HepG2 (cell line): ENCODE measurements around the gene NCOA6. TPM values are rescaled to one million over a fixed set of nuclear protein-coding genes. Genes with fewer than 3 reads are reported as not detected.
"Not testable (repeated sequence)": the region's sequence is repeated elsewhere in the genome, so short reads cannot be mapped to it uniquely, and the experiment has no call there.

Source experiments
- ATAC-seq: fragments of 200-7000 bp; cut with Tn5 transposase; 3 replicates; pipeline ENCODE4 v1.9.1; 2020; ENCODE audit warnings: mild to moderate bottlenecking, moderate library complexity
- BruUV-seq: library from RNA; stranded (reverse); fragments of 400-500 nt; replicated peaks from 2 replicates; lab custom pipeline; 2021; lab: Mats Ljungman, UMichigan
- CTCF ChIA-PET: fragments of 300-600 bp; formaldehyde crosslinking; extraction: SDS; loops from one replicate; lab custom pipeline; 2021; ENCODE audit warnings: low total read pairs, inconsistent platforms, low intra/inter-chr PET ratio; lab: Yijun Ruan, JAX
- POLR2A ChIA-PET: fragments of 350-600 bp; sonication (Branson Sonifier 250); formaldehyde crosslinking; loops from one replicate; lab custom pipeline; 2020; ENCODE audit warnings: antibody characterized with exemption, inconsistent platforms; lab: Yijun Ruan, JAX
- DNase-seq: peaks from one replicate; pipeline ENCODE4 v3.0.0-alpha.2; 2015; ENCODE audit warnings: low spot score
- FAIRE-seq: peaks from 3 replicates; lab custom pipeline; 2011; peaks lifted over from hg19 to GRCh38; lab: Jason Lieb, UNC
- H2AFZ ChIP-seq: one replicate; pipeline ENCODE4 v1.6.1; 2011; ENCODE audit warnings: low read length, inconsistent platforms
- H3K27ac ChIP-seq: fragments of 300-600 bp; 3 replicates; pipeline ENCODE4 v1.8.0; 2011; ENCODE audit warnings: mixed run types, mild to moderate bottlenecking, mixed read lengths, low read length, inconsistent platforms; ENCODE audit not compliant: insufficient read depth; ENCODE audit errors: extremely low read length
- H3K27me3 ChIP-seq, 2 experiments: fragments of 200-600 bp in 1 of 2; 2 replicates in 1 of 2; 3 replicates in 1 of 2; pipeline versions ENCODE4 v1.6.0 to v1.8.0; 2011; ENCODE audit warnings: low read length in 2 of 2, mild to moderate bottlenecking in 2 of 2, moderate library complexity in 2 of 2, inconsistent platforms in 1 of 2; ENCODE audit not compliant: insufficient read depth in 2 of 2, control insufficient read depth in 1 of 2
- H3K36me3 ChIP-seq, 2 experiments: fragments of 200-600 bp in 1 of 2; replicated peaks in 1 of 2; 2 replicates in 1 of 2; 3 replicates in 1 of 2; pipeline versions ENCODE4 v1.5.1 to v1.8.0; 2011; ENCODE audit warnings: low read length in 2 of 2, inconsistent platforms in 1 of 2; ENCODE audit not compliant: insufficient read depth in 2 of 2, control insufficient read depth in 1 of 2
- H3K4me1 ChIP-seq: 2 replicates; pipeline ENCODE4 v1.5.1; 2012; ENCODE audit warnings: low read length, inconsistent platforms; ENCODE audit not compliant: insufficient read depth
- H3K4me2 ChIP-seq: 2 replicates; pipeline ENCODE4 v1.6.0; 2011; ENCODE audit warnings: low read depth, low read length, inconsistent platforms
- H3K4me3 ChIP-seq, 3 experiments: fragments of 200-600 bp in 1 of 3; sonication (generic), shearing (Covaris generic) in 1 of 3; replicated peaks in 1 of 3; 2 replicates each; pipeline ENCODE4 v1.5.1; 2011 to 2016; ENCODE audit warnings: low read length in 3 of 3, inconsistent platforms in 2 of 3, low read depth in 2 of 3, mild to moderate bottlenecking in 2 of 3, control low read depth in 1 of 3, mixed read lengths in 1 of 3; ENCODE audit not compliant: insufficient read depth in 1 of 3
- H3K79me2 ChIP-seq: one replicate; pipeline ENCODE4 v1.6.1; 2011; ENCODE audit warnings: low read length, inconsistent platforms; ENCODE audit not compliant: insufficient read depth
- H3K9ac ChIP-seq: 2 replicates; pipeline ENCODE4 v1.6.0; 2011; ENCODE audit warnings: mild to moderate bottlenecking, low read depth, low read length, inconsistent platforms; ENCODE audit not compliant: insufficient read depth
- H3K9me3 ChIP-seq: 2 replicates; pipeline ENCODE4 v1.5.1; 2012; ENCODE audit warnings: mild to moderate bottlenecking, low read length
- H4K20me1 ChIP-seq: 2 replicates; pipeline ENCODE4 v1.6.0; 2011; ENCODE audit warnings: inconsistent platforms, mild to moderate bottlenecking, low read length, moderate library complexity; ENCODE audit not compliant: insufficient read depth
- BATF2 ChIP-seq: sonication (generic); formaldehyde crosslinking; IDR thresholded peaks from 2 replicates; pipeline ENCODE4 v1.8.0; 2022; ENCODE audit warnings: mild to moderate bottlenecking, missing genetic modification reagents, moderate library complexity
- MED1 ChIP-seq: sonication (generic); formaldehyde crosslinking; IDR thresholded peaks from 2 replicates; pipeline ENCODE4 v1.4.0; 2020; ENCODE audit warnings: missing genetic modification reagents
- NFE2 ChIP-seq: sonication (generic); formaldehyde crosslinking; IDR thresholded peaks from 2 replicates; pipeline ENCODE4 v1.4.0; 2020; ENCODE audit warnings: missing genetic modification reagents
- NR1H2 ChIP-seq: sonication (generic); formaldehyde crosslinking; IDR thresholded peaks from 2 replicates; pipeline ENCODE4 v1.8.1; 2022; ENCODE audit warnings: low read depth, missing genetic modification reagents, borderline replicate concordance
- SCMH1 ChIP-seq: sonication (generic); formaldehyde crosslinking; IDR thresholded peaks from 2 replicates; pipeline ENCODE4 v1.9.0; 2021; ENCODE audit warnings: missing genetic modification reagents, mild to moderate bottlenecking, borderline replicate concordance
- SP5 ChIP-seq: IDR thresholded peaks from 2 replicates; pipeline ENCODE4 v1.6.1; 2016; ENCODE audit warnings: low read depth, borderline replicate concordance
- TFDP2 ChIP-seq: sonication (generic); formaldehyde crosslinking; IDR thresholded peaks from 2 replicates; pipeline ENCODE4 v1.4.0; 2020; ENCODE audit warnings: missing genetic modification reagents
- ZMYM3 ChIP-seq: sonication (generic); formaldehyde crosslinking; IDR thresholded peaks from 2 replicates; pipeline ENCODE4 v1.5.1; 2020; ENCODE audit warnings: mild to moderate bottlenecking, missing genetic modification reagents
- WGBS: methylation state at CpG from one replicate; pipeline ENCODE4 v1.1.6; 2017; ENCODE audit warnings: low lambda C conversion rate; 5-methylcytosine and 5-hydroxymethylcytosine counted together
- in situ Hi-C: cut with HindIII; loops from 2 replicates; pipeline ENCODE4 v1.10.0; 2017; ENCODE audit warnings: low pct_unique_long_range_greater_than_20kb; ENCODE audit not compliant: extremely low pct_ligation_motif_present
- intact Hi-C: fragments of 100-400 bp; cut with micrococcal nuclease; formaldehyde crosslinking; loops from one replicate; pipeline ENCODE4 v1.10.0; 2022; ENCODE audit not compliant: unreplicated experiment
- polyA plus RNA-seq, 8 experiments: library from polyadenylated mRNA; depleted of rRNA in 3 of 8; stranded (reverse) in 7 of 8; unstranded in 1 of 8; fragments of >200 nt; fragmentation: Illumina TruSeq in 4 of 8; extraction: Trizol in 4 of 8; gene quantifications; 2 replicates each; pipeline versions ENCODE4 v1.2.1 to v1.2.3, GENCODE V29; 2011 to 2016; ENCODE audit warnings: low read depth in 4 of 8, missing spikeins in 1 of 8, mixed read lengths in 1 of 8; ENCODE audit not compliant: insufficient read depth in 1 of 8
- total RNA-seq, 5 experiments: library from RNA; depleted of rRNA; stranded (reverse); fragments of >200 nt; fragmentation: Illumina TruSeq; extraction: Trizol; gene quantifications; 2 replicates each; pipeline ENCODE4 v1.2.3, GENCODE V29; 2016; ENCODE audit warnings: low read depth in 1 of 5

The NCOA6 gene
- total and polyA plus RNA-seq, 2 of the 13 experiments (the other 11 are each of a cell fraction or from before 2014, with no cell fraction given): 11.2 to 29.3 TPM

GRCh38 chr20:34781220-34781619 lies 44.2 kb downstream of the NCOA6 start:
- DNase-seq (no peak), FAIRE-seq (no peak), ATAC-seq (no peak)
- WGBS: 94% methylated on average over 4 of the region's 4 CpGs
- no peaks in the 10 kb centered on the region for H3K27me3 ChIP-seq
- H3K4me2 ChIP-seq: no peak overlapping the region
- no peak overlapping the region for H3K4me3 ChIP-seq
- no TSS peak for BruUV-seq
- no peak for TF ChIP-seq NR1H2 (CRISPR knock-in tag)
- no peak for TF ChIP-seq SP5
- no peak for TF ChIP-seq NFE2 (CRISPR knock-in tag)
- no peak for TF ChIP-seq MED1 (CRISPR knock-in tag)
- TF ChIP-seq BATF2: no peak
- TF ChIP-seq TFDP2 (CRISPR knock-in tag): no peak
- TF ChIP-seq ZMYM3 (CRISPR knock-in tag): no peak
- no peak for TF ChIP-seq SCMH1
- in situ Hi-C loops: no loop called here
- no peak overlapping the region for H2AFZ ChIP-seq
- H3K4me1 ChIP-seq: no peaks in the 10 kb centered on the region
- ChIA-PET CTCF (no interaction called here), POLR2A (no interaction called here)
- H3K9ac ChIP-seq: no peak overlapping the region
- intact Hi-C loops: no loop called here
- no peaks in the 10 kb centered on the region for H3K9me3 ChIP-seq
- no peaks in the 10 kb centered on the region for H3K79me2 ChIP-seq
- no peaks in the 10 kb centered on the region for H4K20me1 ChIP-seq
- H3K27ac ChIP-seq: no peak overlapping the region
- peaks cover 5 to 25% of the 10 kb centered on the region in 2 experiments for H3K36me3 ChIP-seq

GRCh38 chr20:34780291-34780690 lies 45.2 kb downstream of the NCOA6 start:
- DNase-seq, BruUV-seq, H3K4me1 ChIP-seq, H2AFZ ChIP-seq, in situ Hi-C loops, FAIRE-seq, intact Hi-C loops, H3K4me3 ChIP-seq, H3K9ac ChIP-seq, H3K9me3 ChIP-seq, CTCF ChIA-PET, H3K27ac ChIP-seq, H3K4me2 ChIP-seq, POLR2A ChIA-PET, ATAC-seq, H4K20me1 ChIP-seq, H3K79me2 ChIP-seq, H3K27me3 ChIP-seq: not testable (repeated sequence)
- WGBS: 97% methylated on average over 8 of the region's 8 CpGs
- H3K36me3 ChIP-seq: peaks cover 12 to 32% of the 10 kb centered on the region in 2 experiments
